Purkinje cell (primary cell): ENCODE data around the gene E2F8. TPM values are rescaled to one million over a fixed set of nuclear protein-coding genes. Genes with fewer than 3 reads are reported as not detected.

ENCODE experiments used
- polyA plus RNA-seq: library from polyadenylated mRNA; unstranded; fragments of >200 nt; fragmentation: Nextera tagmentation; gene quantifications from 2 replicates; pipeline ENCODE4 v1.2.1, GENCODE V29; 2014

The E2F8 gene
- polyA plus RNA-seq, result not detected in 2 replicates

GRCh38 chr11:19240420-19241259 is at the start of gene E2F8:
Gene E2F8 (minus strand): TSS chr11:19240945. CDS start chr11:19240121, 824 bp downstream.

GRCh38 chr11:19201737-19202605 is 38.8 kb downstream of the E2F8 start, which contains the start of gene CSRP3:
Gene CSRP3 (minus strand): TSS chr11:19201983. CDS start chr11:19192448, 9,535 bp downstream.

Other genes starting within 250 kb of the E2F8 start
- not detected in 2 replicates for gene MRGPRX2, start 180.2 kb downstream of the E2F8 start, polyA plus RNA-seq
- 10.0 and 10.2 TPM in 2 replicates for gene ZDHHC13, start 123.8 kb downstream of the E2F8 start, polyA plus RNA-seq
- not detected in 2 replicates for gene CSRP3, start 39.0 kb downstream of the E2F8 start, polyA plus RNA-seq